GM23338 (cell line): ENCODE measurements around the gene NCF2. TPM values are rescaled to one million over a fixed set of nuclear protein-coding genes. Genes with fewer than 3 reads are reported as not detected.

Experiments used
- ATAC-seq: fragments of 200-7000 bp; cut with Tn5 transposase; 3 replicates; pipeline ENCODE4 v1.9.1; 2020
- DNase-seq: peaks from one replicate; pipeline ENCODE4 v3.0.0-alpha.2; 2015; ENCODE audit warnings: low spot score
- H2AFZ ChIP-seq: fragments of 200-600 bp; sonication (generic); 2 replicates; pipeline ENCODE4 v1.8.0; 2016; ENCODE audit warnings: antibody characterized with exemption, mild to moderate bottlenecking, moderate library complexity
- H3F3A ChIP-seq: fragments of 200-600 bp; sonication (generic); replicated peaks from 2 replicates; pipeline ENCODE4 v1.8.0; 2017; ENCODE audit warnings: antibody characterized with exemption, mixed run types, low read depth
- H3K27ac ChIP-seq: fragments of 200-600 bp; sonication (generic); 2 replicates; pipeline ENCODE4 v1.6.1; 2016; ENCODE audit warnings: low read depth
- H3K27me3 ChIP-seq: fragments of 200-600 bp; sonication (generic); 2 replicates; pipeline ENCODE4 v1.8.0; 2016; ENCODE audit warnings: mild to moderate bottlenecking, mixed run types, moderate library complexity; ENCODE audit not compliant: insufficient read depth
- H3K36me3 ChIP-seq: fragments of 200-600 bp; sonication (generic); 2 replicates; pipeline ENCODE4 v1.8.0; 2016; ENCODE audit warnings: mild to moderate bottlenecking; ENCODE audit not compliant: insufficient read depth
- H3K4me1 ChIP-seq: fragments of 200-600 bp; sonication (generic); 2 replicates; pipeline ENCODE4 v1.8.0; 2016; ENCODE audit warnings: mild to moderate bottlenecking, moderate library complexity; ENCODE audit not compliant: insufficient read depth
- H3K4me2 ChIP-seq: fragments of 200-600 bp; sonication (generic); 2 replicates; pipeline ENCODE4 v1.7.1; 2017; ENCODE audit warnings: mixed run types
- H3K4me3 ChIP-seq: fragments of 200-600 bp; sonication (generic); 2 replicates; pipeline ENCODE4 v1.6.1; 2016; ENCODE audit warnings: mixed run types
- H3K79me2 ChIP-seq: fragments of 200-600 bp; sonication (generic); replicated peaks from 2 replicates; pipeline ENCODE4 v1.8.0; 2017; ENCODE audit warnings: mild to moderate bottlenecking; ENCODE audit not compliant: insufficient read depth
- H3K9me2 ChIP-seq: fragments of 200-600 bp; sonication (generic); 2 replicates; pipeline ENCODE4 v1.8.0; 2017; ENCODE audit not compliant: insufficient read depth
- H4K20me1 ChIP-seq: fragments of 200-600 bp; sonication (generic); replicated peaks from 2 replicates; pipeline ENCODE4 v1.8.0; 2017; ENCODE audit warnings: mild to moderate bottlenecking; ENCODE audit not compliant: insufficient read depth
- H3K27ac Mint-ChIP-seq: 2 replicates; pipeline ENCODE4 v1.8.0; 2020; ENCODE audit warnings: inconsistent platforms, mild to moderate bottlenecking, moderate library complexity, mixed read lengths
- H3K27me3 Mint-ChIP-seq: 3 replicates; pipeline ENCODE4 v1.8.0; 2022; ENCODE audit warnings: low read depth, mild to moderate bottlenecking, moderate library complexity, mixed read lengths, inconsistent platforms; ENCODE audit not compliant: insufficient read depth, poor library complexity
- H3K36me3 Mint-ChIP-seq: 3 replicates; pipeline ENCODE4 v1.8.0; 2021; ENCODE audit warnings: low read depth, mild to moderate bottlenecking, inconsistent platforms, moderate library complexity, mixed read lengths
- H3K4me1 Mint-ChIP-seq: 3 replicates; pipeline ENCODE4 v1.8.0; 2020; ENCODE audit warnings: mild to moderate bottlenecking, inconsistent platforms, mixed read lengths
- H3K4me3 Mint-ChIP-seq: 3 replicates; pipeline ENCODE4 v1.8.0; 2021; ENCODE audit warnings: moderate library complexity, mild to moderate bottlenecking, inconsistent platforms, mixed read lengths
- H3K9me3 Mint-ChIP-seq: 3 replicates; pipeline ENCODE4 v1.8.0; 2020; ENCODE audit warnings: moderate library complexity, mild to moderate bottlenecking, inconsistent platforms, mixed read lengths
- CREB1 ChIP-seq: fragments of 250-450 bp; sonication (Bioruptor Pico); IDR thresholded peaks from 2 replicates; pipeline ENCODE4 v1.5.0; 2020; ENCODE audit warnings: low read depth, mild to moderate bottlenecking, moderate library complexity
- CTCF ChIP-seq, 2 experiments: fragments of 200-600 bp in 1 of 2; sonication (generic) in 1 of 2; conservative IDR thresholded peaks; 2 replicates each; pipeline versions ENCODE4 v1.5.1 to v1.6.1; 2016 to 2017; ENCODE audit warnings: antibody characterized with exemption in 2 of 2, low read depth in 2 of 2, mild to moderate bottlenecking in 2 of 2, moderate library complexity in 1 of 2
- ETS1 ChIP-seq: IDR thresholded peaks from 2 replicates; pipeline ENCODE4 v1.6.1; 2016; ENCODE audit warnings: antibody characterized with exemption
- EZH2 ChIP-seq: fragments of 200-600 bp; sonication (generic); IDR thresholded peaks from one replicate; pipeline ENCODE4 v1.8.0; 2017; ENCODE audit warnings: antibody characterized with exemption, mild to moderate bottlenecking, low read depth; ENCODE audit not compliant: unreplicated experiment
- EZH2phosphoT487 ChIP-seq: fragments of 200-600 bp; sonication (generic); IDR thresholded peaks from one replicate; pipeline ENCODE4 v1.8.1; 2018; ENCODE audit warnings: antibody characterized with exemption; ENCODE audit not compliant: unreplicated experiment
- JUNB ChIP-seq: IDR thresholded peaks from one replicate; pipeline ENCODE4 v1.6.1; 2016; ENCODE audit warnings: antibody characterized with exemption; ENCODE audit not compliant: unreplicated experiment
- NANOG ChIP-seq: IDR thresholded peaks from 2 replicates; pipeline ENCODE4 v1.6.1; 2016; ENCODE audit warnings: antibody characterized with exemption, borderline replicate concordance
- POLR2AphosphoS5 ChIP-seq: IDR thresholded peaks from 2 replicates; pipeline ENCODE4 v1.6.1; 2016; ENCODE audit warnings: antibody characterized with exemption, low read depth
- REST ChIP-seq: IDR thresholded peaks from one replicate; pipeline ENCODE4 v1.6.1; 2018; ENCODE audit warnings: antibody characterized with exemption; ENCODE audit not compliant: unreplicated experiment
- STAT1 ChIP-seq: IDR thresholded peaks from one replicate; pipeline ENCODE4 v1.6.1; 2016; ENCODE audit warnings: antibody characterized with exemption; ENCODE audit not compliant: unreplicated experiment
- ZNF114 ChIP-seq: fragments of 250-450 bp; sonication (Bioruptor Pico); IDR thresholded peaks from 2 replicates; pipeline ENCODE4 v1.5.0; 2020; ENCODE audit warnings: mild to moderate bottlenecking, moderate library complexity
- ZNF331 ChIP-seq: fragments of 250-450 bp; sonication (Bioruptor Pico); IDR thresholded peaks from 2 replicates; pipeline ENCODE4 v1.5.0; 2020; ENCODE audit warnings: low read depth, mild to moderate bottlenecking, moderate library complexity
- ZNF462 ChIP-seq: fragments of 250-450 bp; sonication (Bioruptor Pico); IDR thresholded peaks from 2 replicates; pipeline ENCODE4 v1.5.0; 2020; ENCODE audit warnings: mild to moderate bottlenecking, moderate library complexity
- polyA plus RNA-seq: library from polyadenylated mRNA; unstranded; fragments of >200 nt; fragmentation: Nextera tagmentation; extraction: Ambion mirVana; gene quantifications from 2 replicates; pipeline ENCODE4 v1.2.1, GENCODE V29; 2016
- total RNA-seq: library from RNA; depleted of rRNA; stranded (reverse); fragments of >200 nt; shearing (Covaris generic); gene quantifications from 2 replicates; pipeline ENCODE4 v1.2.3, GENCODE V29; 2014

The NCF2 gene
- total and polyA plus RNA-seq, 2 experiments from 2014 or later = not detected

GRCh38 chr1:183569801-183570200 lies 20.5 kb downstream of the NCF2 start:
- no peaks in the 10 kb centered on the region for H3K27me3 ChIP-seq
- H3K4me3 ChIP-seq = no peak overlapping the region
- no peak for DNase-seq
- no peaks in the 10 kb centered on the region for H3K9me3 Mint-ChIP-seq
- no peak overlapping the region for H2AFZ ChIP-seq
- no peak overlapping the region for H3K27ac ChIP-seq
- H3K4me2 ChIP-seq = no peak overlapping the region
- no peaks in the 10 kb centered on the region for H3K4me1 Mint-ChIP-seq
- no peaks in the 10 kb centered on the region for H3K36me3 Mint-ChIP-seq
- H3K4me3 Mint-ChIP-seq = no peak overlapping the region
- TF ChIP-seq STAT1 (no peak), ZNF114 (no peak), ETS1 (no peak), JUNB (no peak), ZNF462 (no peak), REST (no peak), CREB1 (no peak), CTCF (conservative IDR thresholded peaks at IDR 0.05; ENCODE audit: low read depth in 2 of 2) (no peak), ZNF331 (CRISPR knock-in tag) (no peak), POLR2AphosphoS5 (no peak), EZH2 (no peak), NANOG (no peak), EZH2phosphoT487 (no peak)
- H3K4me1 ChIP-seq = no peaks in the 10 kb centered on the region
- ATAC-seq = no peak
- no peak overlapping the region for H3K27ac Mint-ChIP-seq
- no peaks in the 10 kb centered on the region for H4K20me1 ChIP-seq
- H3K27me3 Mint-ChIP-seq = peaks cover 8% of the 10 kb centered on the region
- 0 out of 2 replicates have a peak, but pooled peaks cover 3% of the 10 kb centered on the region for H3K9me2 ChIP-seq
- no peaks in the 10 kb centered on the region for H3K36me3 ChIP-seq
- no peaks in the 10 kb centered on the region for H3F3A ChIP-seq
- H3K79me2 ChIP-seq = no peaks in the 10 kb centered on the region
